BJ (cell line): ENCODE data around the gene AADACL3. TPM values are rescaled to one million over a fixed set of nuclear protein-coding genes. Genes with fewer than 3 reads are reported as not detected.

Experiments
- CTCF ChIA-PET: fragments of 350-600 bp; formaldehyde crosslinking; extraction: SDS; loops from one replicate; lab custom pipeline; 2021; ENCODE audit warnings: antibody characterized with exemption, inconsistent platforms; lab: Yijun Ruan, JAX
- POLR2A ChIA-PET: fragments of 300-600 bp; sonication (Branson Sonifier 250); formaldehyde crosslinking; extraction: SDS; loops from one replicate; lab custom pipeline; 2021; ENCODE audit warnings: antibody characterized with exemption; lab: Charles Lee
- DNase-seq: peaks from one replicate; pipeline ENCODE4 v3.0.0-alpha.2; 2011; ENCODE audit warnings: low read depth
- H3K27me3 ChIP-seq: 2 replicates; pipeline ENCODE4 v1.6.0; 2011; ENCODE audit warnings: low read length; ENCODE audit not compliant: control insufficient read depth, insufficient read depth
- H3K36me3 ChIP-seq: 2 replicates; pipeline ENCODE4 v1.5.1; 2011; ENCODE audit warnings: low read length; ENCODE audit not compliant: control insufficient read depth, insufficient read depth
- H3K4me3 ChIP-seq: 2 replicates; pipeline ENCODE4 v1.5.1; 2011; ENCODE audit warnings: low read depth, mild to moderate bottlenecking, control low read depth, low read length
- CTCF ChIP-seq: IDR thresholded peaks from 2 replicates; pipeline ENCODE4 v1.5.1; 2011; ENCODE audit warnings: low read depth, mild to moderate bottlenecking, control low read depth, inconsistent platforms, low read length, moderate library complexity; ENCODE audit not compliant: insufficient read depth
- polyA plus RNA-seq: library from polyadenylated mRNA; depleted of rRNA; stranded (reverse); fragments of >200 nt; gene quantifications from 2 replicates; pipeline ENCODE4 v1.2.3, GENCODE V29; 2011

The AADACL3 gene
- polyA plus RNA-seq, 1 experiment, result not detected

GRCh38 chr1:12764016-12764415 lies 48.1 kb downstream of the AADACL3 start:
- no peaks in the 10 kb centered on the region for H3K36me3 ChIP-seq
- POLR2A ChIA-PET, result no interaction called here
- CTCF ChIA-PET, result interaction anchor here (0.8 kb wide), 1 partner anchor 639 kb away, joined by 3 read pairs; no protein-coding TSS in a partner anchor
- no peaks in the 10 kb centered on the region for H3K27me3 ChIP-seq
- H3K4me3 ChIP-seq, result no peak overlapping the region
- no peak for TF ChIP-seq CTCF
- no peak for DNase-seq

- CTCF ChIA-PET, result no interaction called here
- Histone ChIP-seq H3K36me3 (no peaks in the 10 kb centered on the region), H3K27me3 (no peaks in the 10 kb centered on the region), H3K4me3 (no peak overlapping the region)
- DNase-seq, result no peak
- TF ChIP-seq CTCF, result no peak
- POLR2A ChIA-PET, result no interaction called here
These were observed 53.1 kb downstream of the AADACL3 start for GRCh38 chr1:12769031-12769430.

- ChIA-PET POLR2A (no interaction called here), CTCF (no interaction called here)
- Histone ChIP-seq H3K4me3 (no peak overlapping the region), H3K27me3 (no peaks in the 10 kb centered on the region), H3K36me3 (no peaks in the 10 kb centered on the region)
- no peak for TF ChIP-seq CTCF
- DNase-seq, result no peak
These were observed 54.1 kb downstream of the AADACL3 start for GRCh38 chr1:12769976-12770505.

GRCh38 chr1:12770620-12771019 lies 54.7 kb downstream of the AADACL3 start:
- Histone ChIP-seq H3K36me3 (no peaks in the 10 kb centered on the region), H3K4me3 (no peak overlapping the region), H3K27me3 (no peaks in the 10 kb centered on the region)
- DNase-seq, result no peak
- no peak for TF ChIP-seq CTCF
- POLR2A ChIA-PET, result no interaction called here
- CTCF ChIA-PET, result no interaction called here

- ChIA-PET CTCF (no interaction called here), POLR2A (no interaction called here)
- Histone ChIP-seq H3K27me3 (no peaks in the 10 kb centered on the region), H3K4me3 (no peak overlapping the region), H3K36me3 (no peaks in the 10 kb centered on the region)
- no peak for DNase-seq
- no peak for TF ChIP-seq CTCF
These were observed 55.3 kb downstream of the AADACL3 start for GRCh38 chr1:12771186-12771585.
